Endothelial cell of umbilical vein (primary cell): ENCODE measurements around the gene MRPS34.

Experiments
- EZH2 ChIP-seq: IDR thresholded peaks from 2 replicates; pipeline ENCODE4 v1.6.1; 2012; ENCODE audit warnings: borderline replicate concordance, low read depth, mild to moderate bottlenecking, moderate library complexity, low read length, inconsistent platforms; ENCODE audit not compliant: severe bottlenecking
- POLR2A ChIP-seq: IDR thresholded peaks from 2 replicates; pipeline ENCODE4 v1.6.1; 2012; ENCODE audit warnings: low read depth, mild to moderate bottlenecking, control low read depth, low read length
- POLR2AphosphoS5 ChIP-seq: IDR thresholded peaks from 2 replicates; pipeline ENCODE4 v1.6.1; 2012; ENCODE audit warnings: low read depth, mild to moderate bottlenecking, control low read depth, low read length, moderate library complexity; ENCODE audit not compliant: insufficient read depth
- TF ChIP-seq, protein P1 (sequence below), 2 donors: IDR thresholded peaks; 1 replicate in 1 of 2; 2 replicates in 1 of 2; pipeline ENCODE4 v1.5.1; 2011; ENCODE audit warnings: low read length in 2 of 2, mild to moderate bottlenecking in 2 of 2, moderate library complexity in 2 of 2, control low read depth in 1 of 2, inconsistent platforms in 1 of 2, low read depth in 1 of 2; ENCODE audit not compliant: insufficient read depth in 1 of 2; ENCODE audit errors: extremely low read depth in 1 of 2

DNA sequence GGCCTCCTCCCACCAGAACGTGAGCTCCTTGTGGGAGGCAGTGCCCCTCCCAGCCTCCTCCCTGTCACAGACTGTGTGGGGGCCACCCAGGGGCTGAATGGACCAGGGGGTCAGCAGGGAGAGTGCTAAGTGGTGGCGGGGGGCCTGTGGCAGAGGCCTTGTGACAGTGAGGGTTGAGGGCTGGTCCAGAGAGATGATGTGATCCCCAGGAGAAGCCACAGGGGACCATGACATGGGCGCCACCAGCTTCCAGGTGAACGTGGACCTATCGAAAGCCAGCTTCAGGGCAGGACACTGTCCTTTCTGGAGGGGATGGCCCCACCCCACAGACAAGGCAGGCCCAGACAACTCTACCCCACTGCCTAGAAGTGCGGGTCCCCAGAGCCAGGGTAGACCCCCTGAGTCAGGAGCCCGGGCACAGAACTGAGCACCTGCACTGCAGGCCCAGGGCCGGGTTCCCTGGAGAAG, 6.3 kb upstream of the MRPS34 start:
- TF ChIP-seq, protein P1, sequence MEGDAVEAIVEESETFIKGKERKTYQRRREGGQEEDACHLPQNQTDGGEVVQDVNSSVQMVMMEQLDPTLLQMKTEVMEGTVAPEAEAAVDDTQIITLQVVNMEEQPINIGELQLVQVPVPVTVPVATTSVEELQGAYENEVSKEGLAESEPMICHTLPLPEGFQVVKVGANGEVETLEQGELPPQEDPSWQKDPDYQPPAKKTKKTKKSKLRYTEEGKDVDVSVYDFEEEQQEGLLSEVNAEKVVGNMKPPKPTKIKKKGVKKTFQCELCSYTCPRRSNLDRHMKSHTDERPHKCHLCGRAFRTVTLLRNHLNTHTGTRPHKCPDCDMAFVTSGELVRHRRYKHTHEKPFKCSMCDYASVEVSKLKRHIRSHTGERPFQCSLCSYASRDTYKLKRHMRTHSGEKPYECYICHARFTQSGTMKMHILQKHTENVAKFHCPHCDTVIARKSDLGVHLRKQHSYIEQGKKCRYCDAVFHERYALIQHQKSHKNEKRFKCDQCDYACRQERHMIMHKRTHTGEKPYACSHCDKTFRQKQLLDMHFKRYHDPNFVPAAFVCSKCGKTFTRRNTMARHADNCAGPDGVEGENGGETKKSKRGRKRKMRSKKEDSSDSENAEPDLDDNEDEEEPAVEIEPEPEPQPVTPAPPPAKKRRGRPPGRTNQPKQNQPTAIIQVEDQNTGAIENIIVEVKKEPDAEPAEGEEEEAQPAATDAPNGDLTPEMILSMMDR (IDR thresholded peaks at IDR 0.05; ENCODE audit: extremely low read depth in 1 of 2, insufficient read depth in 1 of 2, low read depth in 1 of 2, low read length in 2 of 2), result no peak
- TF ChIP-seq POLR2AphosphoS5, result no peak
- no peak for TF ChIP-seq EZH2
- no peak for TF ChIP-seq POLR2A
